ENCODE measurements around the gene PEA15. TPM values are rescaled to one million over a fixed set of nuclear protein-coding genes. Genes with fewer than 3 reads are reported as not detected.

The PEA15 gene, protein sequence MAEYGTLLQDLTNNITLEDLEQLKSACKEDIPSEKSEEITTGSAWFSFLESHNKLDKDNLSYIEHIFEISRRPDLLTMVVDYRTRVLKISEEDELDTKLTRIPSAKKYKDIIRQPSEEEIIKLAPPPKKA
- polyA plus RNA-seq: 100 to 1,000 TPM; 152 to 159 TPM

DNA sequence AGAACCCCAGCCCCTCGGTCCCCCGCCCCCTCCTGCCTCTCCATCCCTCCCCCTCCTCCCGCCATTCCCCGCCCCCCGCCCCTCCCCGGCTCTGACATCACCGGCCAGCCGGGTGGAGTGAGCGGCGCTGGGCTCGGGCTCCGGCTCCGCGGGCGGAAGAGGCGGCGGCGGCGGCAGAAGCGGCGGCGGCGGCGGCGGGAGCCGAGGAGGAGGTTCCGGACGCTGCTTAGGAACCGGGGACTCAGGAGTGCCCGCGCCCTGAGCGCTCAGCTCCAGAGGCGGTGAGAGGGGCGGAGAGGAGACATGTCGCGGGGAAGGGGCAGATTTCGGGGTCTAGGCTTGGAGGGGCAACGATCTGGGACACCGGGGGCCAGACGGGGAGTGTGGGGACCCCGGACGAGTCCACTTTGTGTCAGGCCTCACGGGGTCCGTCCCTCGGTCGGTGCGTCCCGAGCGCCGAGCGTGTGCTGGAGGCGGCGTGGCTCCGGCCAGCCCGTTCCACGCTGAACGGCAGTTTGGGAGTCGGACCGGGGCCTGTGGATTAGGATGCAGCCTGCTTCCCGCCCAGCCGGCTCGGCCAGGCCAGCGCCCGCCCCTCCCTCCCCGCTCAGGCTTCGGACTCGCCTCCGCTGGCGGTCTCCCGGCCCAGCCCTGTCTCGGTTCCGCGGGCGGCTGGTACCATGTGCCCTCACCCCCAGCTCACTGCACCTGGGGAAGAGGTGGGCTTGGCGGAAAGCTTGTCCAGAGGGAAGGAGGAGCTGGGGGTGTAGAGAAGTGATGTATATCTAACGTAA lies at the start of gene PEA15:
TSS of gene PEA15 (plus strand) at position 143 of the 794 bp plus-strand sequence. CDS start 6,161 bp downstream, outside the sequence.
- Histone ChIP-seq H3K4me3 (ENCODE audit: low read depth in 1 of 2, low read length in 2 of 2) (peak within 1 kb of the TSS; percentile 65 to 98), H3K36me3 (ENCODE audit: control insufficient read depth in 2 of 2, insufficient read depth in 2 of 2, low read length in 1 of 2) (peaks cover 0 to 17% of the 10 kb centered on the region in 2 donors), H3K9me3 (ENCODE audit: control insufficient read depth in 2 of 2, insufficient read depth in 1 of 2, low read depth in 1 of 2, low read length in 1 of 2) (no peaks in the 10 kb centered on the region), H3K27me3 (ENCODE audit: control insufficient read depth in 1 of 2, insufficient read depth in 2 of 2, low read length in 2 of 2) (no peaks in the 10 kb centered on the region), H3K4me1 (ENCODE audit: control insufficient read depth in 2 of 2, insufficient read depth in 2 of 2, low read length in 1 of 2) (peaks cover 15 to 19% of the 10 kb centered on the region in 2 donors), H3K27ac (ENCODE audit: low read depth in 2 of 2, low read length in 1 of 2) (peak within 1 kb of the TSS; percentile 92 to 97)
- WGBS, 2 donors: 1% methylated on average over 54 to 76 of the region's 76 CpGs

- H3K36me3 ChIP-seq (ENCODE audit: control insufficient read depth in 2 of 2, insufficient read depth in 2 of 2, low read length in 1 of 2): no peaks in the 10 kb centered on the region
- WGBS, 2 donors: 77 to 85% methylated on average over 5 of the region's 5 CpGs
- no peak overlapping the region for H3K27ac ChIP-seq (ENCODE audit: low read depth in 2 of 2, low read length in 1 of 2)
- no peaks in the 10 kb centered on the region for H3K4me1 ChIP-seq (ENCODE audit: control insufficient read depth in 2 of 2, insufficient read depth in 2 of 2, low read length in 1 of 2)
- H3K4me3 ChIP-seq (ENCODE audit: low read depth in 1 of 2, low read length in 2 of 2): no peak overlapping the region
- H3K9me3 ChIP-seq (ENCODE audit: control insufficient read depth in 2 of 2, insufficient read depth in 1 of 2, low read depth in 1 of 2, low read length in 1 of 2): no peaks in the 10 kb centered on the region
- H3K27me3 ChIP-seq (ENCODE audit: control insufficient read depth in 1 of 2, insufficient read depth in 2 of 2, low read length in 2 of 2): no peaks in the 10 kb centered on the region
These were observed 48.8 kb upstream of the PEA15 start for GRCh38 chr1:160156361-160156760.

DNA sequence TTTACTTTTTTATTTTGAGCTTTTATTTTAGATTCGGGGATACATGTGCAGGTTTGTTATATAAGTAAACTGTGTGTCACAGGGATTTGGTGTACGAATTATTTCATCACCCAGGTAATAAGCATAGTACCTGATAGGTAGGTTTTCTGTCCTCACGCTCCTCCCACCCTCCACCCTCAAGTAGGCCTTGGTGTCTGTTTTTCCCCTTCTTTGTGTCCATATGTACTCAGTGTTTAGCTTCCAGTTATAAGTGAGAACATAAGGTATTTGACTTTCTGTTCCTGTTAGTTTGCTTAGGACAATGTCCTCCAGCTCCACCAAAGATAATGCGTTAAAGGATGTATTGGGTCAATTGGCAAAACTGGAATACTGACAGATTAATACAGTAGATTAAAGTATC lies 48.0 kb upstream of the PEA15 start:
- 76% methylated on average over 4 of the region's 4 CpGs for WGBS, 2 donors
- no peaks in the 10 kb centered on the region for H3K36me3 ChIP-seq (ENCODE audit: control insufficient read depth in 2 of 2, insufficient read depth in 2 of 2, low read length in 1 of 2)
- H3K4me1 ChIP-seq (ENCODE audit: control insufficient read depth in 2 of 2, insufficient read depth in 2 of 2, low read length in 1 of 2): no peaks in the 10 kb centered on the region
- H3K4me3 ChIP-seq (ENCODE audit: low read depth in 1 of 2, low read length in 2 of 2): no peak overlapping the region
- H3K27me3 ChIP-seq (ENCODE audit: control insufficient read depth in 1 of 2, insufficient read depth in 2 of 2, low read length in 2 of 2): no peaks in the 10 kb centered on the region
- no peak overlapping the region for H3K27ac ChIP-seq (ENCODE audit: low read depth in 2 of 2, low read length in 1 of 2)
- no peaks in the 10 kb centered on the region for H3K9me3 ChIP-seq (ENCODE audit: control insufficient read depth in 2 of 2, insufficient read depth in 1 of 2, low read depth in 1 of 2, low read length in 1 of 2)

GRCh38 chr1:160158031-160158430 lies 47.2 kb upstream of the PEA15 start:
- H3K27me3 ChIP-seq (ENCODE audit: control insufficient read depth in 1 of 2, insufficient read depth in 2 of 2, low read length in 2 of 2): no peaks in the 10 kb centered on the region
- no peaks in the 10 kb centered on the region for H3K4me1 ChIP-seq (ENCODE audit: control insufficient read depth in 2 of 2, insufficient read depth in 2 of 2, low read length in 1 of 2)
- no peaks in the 10 kb centered on the region for H3K9me3 ChIP-seq (ENCODE audit: control insufficient read depth in 2 of 2, insufficient read depth in 1 of 2, low read depth in 1 of 2, low read length in 1 of 2)
- no peaks in the 10 kb centered on the region for H3K36me3 ChIP-seq (ENCODE audit: control insufficient read depth in 2 of 2, insufficient read depth in 2 of 2, low read length in 1 of 2)
- 75 to 95% methylated on average over 3 of the region's 3 CpGs for WGBS, 2 donors
- H3K27ac ChIP-seq (ENCODE audit: low read depth in 2 of 2, low read length in 1 of 2): no peak overlapping the region
- no peak overlapping the region for H3K4me3 ChIP-seq (ENCODE audit: low read depth in 1 of 2, low read length in 2 of 2)

- Histone ChIP-seq H3K27me3 (ENCODE audit: control insufficient read depth in 1 of 2, insufficient read depth in 2 of 2, low read length in 2 of 2) (no peaks in the 10 kb centered on the region), H3K36me3 (ENCODE audit: control insufficient read depth in 2 of 2, insufficient read depth in 2 of 2, low read length in 1 of 2) (no peaks in the 10 kb centered on the region), H3K27ac (ENCODE audit: low read depth in 2 of 2, low read length in 1 of 2) (no peak overlapping the region), H3K4me3 (ENCODE audit: low read depth in 1 of 2, low read length in 2 of 2) (no peak overlapping the region), H3K9me3 (ENCODE audit: control insufficient read depth in 2 of 2, insufficient read depth in 1 of 2, low read depth in 1 of 2, low read length in 1 of 2) (no peaks in the 10 kb centered on the region), H3K4me1 (ENCODE audit: control insufficient read depth in 2 of 2, insufficient read depth in 2 of 2, low read length in 1 of 2) (no peaks in the 10 kb centered on the region)
- 86 to 87% methylated on average over 4 of the region's 4 CpGs for WGBS, 2 donors
These were observed 46.6 kb upstream of the PEA15 start for GRCh38 chr1:160158534-160158933.

- Histone ChIP-seq H3K27me3 (ENCODE audit: control insufficient read depth in 1 of 2, insufficient read depth in 2 of 2, low read length in 2 of 2) (no peaks in the 10 kb centered on the region), H3K36me3 (ENCODE audit: control insufficient read depth in 2 of 2, insufficient read depth in 2 of 2, low read length in 1 of 2) (no peaks in the 10 kb centered on the region), H3K9me3 (ENCODE audit: control insufficient read depth in 2 of 2, insufficient read depth in 1 of 2, low read depth in 1 of 2, low read length in 1 of 2) (no peaks in the 10 kb centered on the region), H3K4me1 (ENCODE audit: control insufficient read depth in 2 of 2, insufficient read depth in 2 of 2, low read length in 1 of 2) (no peaks in the 10 kb centered on the region), H3K27ac (ENCODE audit: low read depth in 2 of 2, low read length in 1 of 2) (no peak overlapping the region), H3K4me3 (ENCODE audit: low read depth in 1 of 2, low read length in 2 of 2) (no peak overlapping the region)
These were observed 45.3 kb upstream of the PEA15 start for GRCh38 chr1:160159846-160160245.

- Histone ChIP-seq H3K9me3 (ENCODE audit: control insufficient read depth in 2 of 2, insufficient read depth in 1 of 2, low read depth in 1 of 2, low read length in 1 of 2) (no peaks in the 10 kb centered on the region), H3K27me3 (ENCODE audit: control insufficient read depth in 1 of 2, insufficient read depth in 2 of 2, low read length in 2 of 2) (no peaks in the 10 kb centered on the region), H3K4me1 (ENCODE audit: control insufficient read depth in 2 of 2, insufficient read depth in 2 of 2, low read length in 1 of 2) (no peaks in the 10 kb centered on the region), H3K27ac (ENCODE audit: low read depth in 2 of 2, low read length in 1 of 2) (no peak overlapping the region), H3K4me3 (ENCODE audit: low read depth in 1 of 2, low read length in 2 of 2) (no peak overlapping the region), H3K36me3 (ENCODE audit: control insufficient read depth in 2 of 2, insufficient read depth in 2 of 2, low read length in 1 of 2) (no peaks in the 10 kb centered on the region)
- WGBS, 2 donors: 70 to 72% methylated on average over 6 of the region's 6 CpGs
These were observed 43.0 kb upstream of the PEA15 start for GRCh38 chr1:160161965-160162705.

- 81 to 85% methylated on average over 2 of the region's 2 CpGs for WGBS, 2 donors
- H3K27ac ChIP-seq (ENCODE audit: low read depth in 2 of 2, low read length in 1 of 2): no peak overlapping the region
These were observed 42.3 kb upstream of the PEA15 start for GRCh38 chr1:160162931-160163330.

GRCh38 chr1:160163615-160164014 lies 41.6 kb upstream of the PEA15 start:
- Histone ChIP-seq H3K36me3 (ENCODE audit: control insufficient read depth in 2 of 2, insufficient read depth in 2 of 2, low read length in 1 of 2) (no peaks in the 10 kb centered on the region), H3K4me1 (ENCODE audit: control insufficient read depth in 2 of 2, insufficient read depth in 2 of 2, low read length in 1 of 2) (no peaks in the 10 kb centered on the region), H3K27ac (ENCODE audit: low read depth in 2 of 2, low read length in 1 of 2) (no peak overlapping the region), H3K4me3 (ENCODE audit: low read depth in 1 of 2, low read length in 2 of 2) (no peak overlapping the region), H3K9me3 (ENCODE audit: control insufficient read depth in 2 of 2, insufficient read depth in 1 of 2, low read depth in 1 of 2, low read length in 1 of 2) (no peaks in the 10 kb centered on the region), H3K27me3 (ENCODE audit: control insufficient read depth in 1 of 2, insufficient read depth in 2 of 2, low read length in 2 of 2) (no peaks in the 10 kb centered on the region)
- WGBS, 2 donors: 96 to 98% methylated on average over 1 of the region's 1 CpG

More at GRCh38 chr1:160162931-160163330, 42.3 kb upstream of the PEA15 start:
- Histone ChIP-seq H3K9me3 (ENCODE audit: control insufficient read depth in 2 of 2, insufficient read depth in 1 of 2, low read depth in 1 of 2, low read length in 1 of 2) (no peaks in the 10 kb centered on the region), H3K4me3 (ENCODE audit: low read depth in 1 of 2, low read length in 2 of 2) (no peak overlapping the region), H3K4me1 (ENCODE audit: control insufficient read depth in 2 of 2, insufficient read depth in 2 of 2, low read length in 1 of 2) (no peaks in the 10 kb centered on the region), H3K27me3 (ENCODE audit: control insufficient read depth in 1 of 2, insufficient read depth in 2 of 2, low read length in 2 of 2) (no peaks in the 10 kb centered on the region), H3K36me3 (ENCODE audit: control insufficient read depth in 2 of 2, insufficient read depth in 2 of 2, low read length in 1 of 2) (no peaks in the 10 kb centered on the region)
